ENCODE results near the gene LMNB1.
A peak's percentile ranks its signal among the peaks of the same experiment; 100 is the strongest.
"Not testable (repeated sequence)": the region's sequence is repeated elsewhere in the genome, so short reads cannot be mapped to it uniquely, and the experiment has no call there.

The LMNB1 gene

GRCh38 chr5:126776499-126777256, at the start of gene LMNB1:
LMNB1 (plus strand) TSS chr5:126777136; CDS start chr5:126777509, 373 bp downstream.
- DNase-seq = peak; percentile 79

DNA sequence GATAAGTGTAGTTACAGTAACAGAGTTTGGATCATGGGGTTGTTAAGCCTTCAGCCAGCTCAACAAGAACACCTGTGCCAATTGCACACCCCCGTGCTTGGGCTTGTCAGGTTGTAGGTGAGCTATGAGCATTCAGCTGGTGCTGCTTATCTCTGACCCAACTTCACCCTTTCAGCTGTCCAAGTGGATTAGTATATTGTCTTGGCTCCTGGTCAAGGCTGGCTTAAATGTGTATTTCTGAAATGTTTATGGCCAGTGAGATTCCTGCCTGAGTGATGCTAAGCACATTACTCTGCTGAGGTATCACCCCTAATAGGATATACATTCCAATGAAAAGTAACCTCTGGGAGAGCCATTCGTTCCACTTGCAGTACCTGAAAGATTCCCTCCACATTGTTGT, 44.2 kb upstream of the LMNB1 start:
- DNase-seq = no peak

GRCh38 chr5:126734573-126734972, 42.4 kb upstream of the LMNB1 start:
- not testable (repeated sequence) for DNase-seq

DNA sequence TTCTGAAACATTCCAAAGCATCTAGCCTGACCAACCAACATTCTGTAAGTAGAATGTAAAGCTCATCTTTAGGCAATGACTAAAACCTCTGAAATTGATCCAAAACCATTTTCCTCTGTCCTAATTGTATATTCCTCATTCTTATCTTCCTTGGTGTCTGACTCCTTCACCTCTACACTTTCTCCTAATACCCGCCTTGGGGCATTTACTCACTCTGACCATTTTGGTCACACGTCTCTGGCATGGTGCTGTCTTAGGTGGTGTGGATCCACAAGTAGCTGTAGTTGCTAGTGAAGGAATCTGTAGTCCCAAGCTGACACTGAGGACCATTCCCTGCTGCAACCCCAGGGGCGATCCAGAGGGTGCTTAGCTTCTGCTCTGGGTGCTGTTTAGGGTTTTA, 40.8 kb upstream of the LMNB1 start:
- DNase-seq = no peak

GRCh38 chr5:126741361-126741760, 35.6 kb upstream of the LMNB1 start:
- no peak for DNase-seq

DNA sequence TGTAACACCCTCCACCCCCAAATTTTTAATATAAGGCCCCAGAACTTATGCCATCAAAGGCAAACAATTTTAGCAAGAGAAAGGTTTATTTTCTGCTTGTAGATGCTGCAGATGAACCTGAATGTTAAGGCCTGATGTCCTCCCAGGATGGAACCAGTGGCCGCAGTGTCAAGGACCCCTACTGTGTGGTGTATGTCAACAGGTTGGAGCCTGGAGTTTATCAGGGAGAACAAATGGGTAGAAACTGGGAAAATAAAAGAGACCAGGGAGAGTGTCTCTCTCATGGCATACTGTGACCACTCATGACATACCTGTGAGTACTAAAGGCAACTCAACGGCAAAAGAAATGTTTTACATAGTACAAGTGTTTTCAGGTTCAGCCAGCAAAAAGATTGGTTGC, 34.5 kb upstream of the LMNB1 start:
- DNase-seq = no peak

GRCh38 chr5:126744836-126745235, 32.1 kb upstream of the LMNB1 start:
- DNase-seq = no peak

GRCh38 chr5:126745259-126745992, 31.5 kb upstream of the LMNB1 start:
- DNase-seq = no peak

GRCh38 chr5:126746290-126746689, 30.6 kb upstream of the LMNB1 start:
- DNase-seq = no peak

DNA sequence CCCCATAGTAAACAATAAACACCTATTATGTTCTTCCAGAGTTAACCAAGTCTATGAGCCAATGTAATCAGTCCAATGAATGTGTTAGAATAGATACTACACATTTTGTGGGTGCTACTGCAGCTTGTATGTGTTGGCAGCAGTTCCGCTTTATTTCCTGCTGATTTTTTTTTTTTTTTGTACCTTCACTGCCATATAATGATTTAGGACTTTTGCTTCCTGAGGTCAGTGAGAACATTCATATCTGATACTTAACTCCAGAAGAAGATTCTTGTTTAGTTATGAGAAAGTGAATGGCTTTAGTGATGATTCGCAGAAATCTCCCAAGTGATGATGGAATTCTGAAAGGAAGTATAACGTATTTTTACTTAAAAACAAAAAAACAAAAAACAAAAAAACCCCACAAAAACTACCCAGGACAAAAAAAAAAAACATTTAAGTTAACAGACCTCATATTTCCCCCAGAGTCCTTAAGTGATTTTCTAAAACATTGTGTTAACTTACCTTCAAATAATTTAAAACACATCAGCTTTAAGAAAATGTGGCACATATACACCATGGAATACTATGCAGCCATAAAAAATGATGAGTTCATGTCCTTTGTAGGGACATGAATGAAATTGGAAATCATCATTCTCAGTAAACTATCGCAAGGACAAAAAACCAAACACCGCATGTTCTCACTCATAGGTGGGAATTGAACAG, 24.7 kb upstream of the LMNB1 start:
- no peak for DNase-seq

GRCh38 chr5:126753227-126753626, 23.7 kb upstream of the LMNB1 start:
- DNase-seq = no peak

- no peak for DNase-seq
Measured at GRCh38 chr5:126754609-126755008, 22.3 kb upstream of the LMNB1 start.

DNA sequence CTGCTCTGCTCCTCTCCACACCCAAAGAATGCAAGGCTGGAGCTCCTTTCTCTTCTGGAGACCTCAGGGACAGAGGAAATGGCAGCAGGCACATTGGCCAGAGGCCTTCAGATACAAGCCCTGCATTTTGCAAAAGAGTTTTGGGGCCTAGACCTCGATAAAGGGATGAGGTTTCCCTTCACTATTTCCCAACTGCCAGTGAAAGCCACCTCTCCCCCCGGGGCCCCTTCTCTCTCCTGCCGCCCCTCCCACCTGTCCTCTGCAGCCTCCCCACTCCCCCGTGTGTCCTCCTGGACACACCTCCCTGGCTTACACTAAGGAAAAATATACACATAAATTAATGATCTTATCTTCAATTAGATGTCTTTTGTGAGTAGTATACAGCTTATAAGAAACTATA, 21.3 kb upstream of the LMNB1 start:
- no peak for DNase-seq

GRCh38 chr5:126757713-126758357, 19.1 kb upstream of the LMNB1 start:
- no peak for DNase-seq

DNA sequence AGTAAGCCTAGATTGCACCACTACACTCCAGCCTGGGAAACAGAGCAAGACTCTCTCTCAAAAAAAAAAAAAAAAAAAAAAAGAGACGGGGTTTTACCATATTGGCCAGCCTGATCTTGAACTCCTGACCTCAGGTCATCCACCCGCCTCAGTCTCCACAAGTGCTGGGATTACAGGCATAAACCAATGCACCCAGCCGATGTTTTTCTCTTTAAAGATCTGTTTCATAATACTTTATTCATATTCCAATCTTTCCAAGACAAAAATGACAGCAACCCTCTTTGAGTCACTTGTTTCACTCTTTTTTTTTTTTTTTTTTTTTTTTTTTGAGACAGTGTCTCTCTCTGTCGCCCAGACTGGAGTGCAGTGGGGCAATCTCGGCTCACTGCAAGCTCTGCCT, 13.6 kb upstream of the LMNB1 start:
- no peak for DNase-seq

DNA sequence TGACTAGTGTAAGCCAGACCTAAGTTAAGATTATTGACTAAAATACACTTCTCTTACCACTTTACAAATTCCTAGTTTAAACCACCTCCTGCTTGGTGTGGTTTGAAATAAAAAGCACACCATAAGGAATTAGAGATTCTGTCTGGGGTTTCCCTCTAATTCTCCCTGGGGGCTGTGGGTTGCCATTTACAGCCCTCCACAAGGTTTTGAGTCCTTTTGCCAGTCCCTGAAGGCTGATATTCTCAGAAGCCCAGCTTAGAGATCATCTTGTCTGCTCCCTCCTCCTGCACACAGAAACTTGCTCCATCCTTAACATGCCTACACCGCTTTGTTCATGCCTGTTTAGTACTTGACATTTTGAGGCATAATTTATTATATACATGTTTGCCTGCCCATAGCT, 7.2 kb upstream of the LMNB1 start:
- DNase-seq = no peak

DNA sequence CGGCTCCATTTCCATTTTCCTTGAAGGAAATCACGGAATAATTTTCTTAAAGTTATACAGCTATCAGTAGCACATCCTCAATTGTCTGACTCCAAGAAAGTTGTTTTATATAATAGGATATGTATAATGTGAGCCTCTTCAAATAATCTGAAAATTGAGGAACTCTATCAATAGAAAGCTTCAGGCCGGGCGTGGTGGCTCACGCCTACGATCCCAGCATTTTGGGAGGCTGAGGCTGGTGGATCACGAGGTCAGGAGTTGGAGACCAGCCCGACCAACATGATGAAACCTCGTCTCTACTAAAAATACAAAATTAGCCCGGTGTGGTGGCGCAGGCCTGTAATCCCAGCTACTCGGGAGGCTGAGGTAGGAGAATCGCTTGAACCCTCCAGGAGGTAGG, 3.4 kb upstream of the LMNB1 start:
- DNase-seq = not testable (repeated sequence)

DNA sequence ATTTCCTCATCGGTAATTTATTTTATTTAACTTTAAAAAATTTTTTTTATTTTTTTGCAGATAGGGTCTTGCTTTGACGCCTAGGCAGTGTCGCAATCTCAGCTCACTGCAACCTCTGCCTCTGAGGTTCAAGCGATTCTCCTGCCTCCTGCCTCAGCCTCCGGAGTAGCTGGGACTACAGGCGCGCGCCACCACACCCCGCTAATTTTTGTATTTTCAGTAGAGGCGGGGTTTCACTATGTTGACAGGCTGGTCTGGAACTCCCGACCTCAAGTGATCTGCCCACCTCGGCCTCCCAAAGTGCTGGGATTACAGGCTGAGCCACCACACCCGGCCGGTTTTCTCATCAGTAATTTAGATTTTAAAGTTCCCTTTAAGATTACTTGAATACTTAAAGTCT, 2.3 kb upstream of the LMNB1 start:
- DNase-seq = not testable (repeated sequence)

GRCh38 chr5:126777257-126777974, 480 bp downstream of the LMNB1 start:
- DNase-seq = peak; percentile 38

GRCh38 chr5:126777975-126778674, 1.2 kb downstream of the LMNB1 start:
- DNase-seq = peak; percentile 62

DNA sequence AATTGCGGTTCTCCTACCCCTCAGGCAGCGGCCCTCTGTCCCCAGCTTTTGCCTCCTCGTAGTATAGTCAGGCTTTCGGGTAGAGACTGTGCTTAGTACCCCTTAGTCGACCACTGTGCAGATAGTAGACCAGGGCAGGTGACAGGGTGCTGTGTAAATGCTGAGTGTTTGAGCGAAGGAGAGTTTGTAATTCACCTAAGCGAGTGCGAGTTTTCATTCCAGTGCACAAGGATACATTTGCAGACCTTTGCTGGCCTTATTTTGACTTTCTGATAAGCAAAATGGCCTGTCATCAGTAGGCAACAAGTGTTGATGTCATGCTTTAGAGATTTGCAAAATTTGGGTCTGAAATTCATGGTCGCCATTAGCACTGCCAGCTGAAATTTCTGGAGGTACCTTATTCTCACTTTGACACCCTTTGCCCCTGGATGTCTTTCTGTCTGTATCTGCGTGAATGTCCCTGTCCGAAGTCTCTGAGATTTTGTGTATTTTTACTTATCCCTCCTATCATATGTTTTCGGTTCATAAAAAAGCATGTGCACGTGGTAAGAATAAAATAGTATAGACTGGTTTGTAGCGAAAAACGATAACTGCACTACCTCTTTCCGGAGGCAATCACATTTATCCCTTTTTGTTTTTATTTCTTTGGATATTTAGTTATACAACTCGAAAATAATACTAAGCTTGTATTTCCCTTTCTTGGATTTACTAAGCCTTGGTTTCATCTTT, 1.9 kb downstream of the LMNB1 start:
- no peak for DNase-seq
